GM12864 (cell line): Measurements from ENCODE around the gene RGL3.
"Not testable (repeated sequence)": the region's sequence is repeated elsewhere in the genome, so short reads cannot be mapped to it uniquely, and the experiment has no call there.

Source experiments
- DNase-seq: peaks from one replicate; pipeline ENCODE4 v3.0.0-alpha.2; 2011; ENCODE audit warnings: low read depth
- H3K4me3 ChIP-seq: 2 replicates; pipeline ENCODE4 v1.5.1; 2011; ENCODE audit warnings: mild to moderate bottlenecking, low read depth, low read length, control low read depth
- TF ChIP-seq, protein P1 (sequence below): IDR thresholded peaks from 2 replicates; pipeline ENCODE4 v1.5.1; 2011; ENCODE audit warnings: low read depth, mild to moderate bottlenecking, moderate library complexity, low read length, control low read depth, inconsistent platforms; ENCODE audit errors: missing control alignments

Gene RGL3

DNA sequence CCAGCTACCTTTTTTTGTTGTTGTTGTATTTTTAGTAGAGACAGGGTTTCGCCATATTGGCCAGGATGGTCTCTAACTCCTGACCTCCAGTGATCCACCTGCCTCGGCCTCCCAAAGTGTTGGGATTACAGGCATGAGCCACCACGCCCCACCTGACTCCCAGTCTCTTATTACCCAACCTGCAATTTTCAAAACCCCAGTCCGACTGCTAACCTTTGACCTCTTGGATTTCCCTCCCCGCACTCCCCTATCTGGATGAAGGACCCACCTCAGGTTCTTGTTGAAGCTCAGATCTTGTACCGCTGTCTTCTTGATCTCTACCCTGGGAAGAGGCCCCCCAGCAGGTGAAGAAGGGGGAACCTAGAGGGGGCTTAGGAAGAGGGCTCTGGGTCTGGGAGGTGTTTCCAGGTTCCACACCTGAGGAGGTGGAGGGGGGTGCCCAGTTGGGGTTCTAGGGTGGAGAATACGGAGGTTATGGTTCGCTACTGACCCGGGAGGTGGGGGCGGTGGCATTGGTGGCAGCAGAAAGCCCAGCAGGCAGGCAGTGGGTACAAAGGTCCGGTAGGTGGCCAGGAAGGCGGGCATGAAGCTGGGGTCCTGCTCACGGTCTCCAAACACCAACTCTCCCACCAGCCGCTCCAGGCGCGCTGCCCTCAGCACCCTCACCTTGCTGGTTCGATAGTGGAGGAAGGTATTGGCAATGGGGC is 2.6 kb downstream of the RGL3 start:
- no peak for DNase-seq
- TF ChIP-seq, protein P1, sequence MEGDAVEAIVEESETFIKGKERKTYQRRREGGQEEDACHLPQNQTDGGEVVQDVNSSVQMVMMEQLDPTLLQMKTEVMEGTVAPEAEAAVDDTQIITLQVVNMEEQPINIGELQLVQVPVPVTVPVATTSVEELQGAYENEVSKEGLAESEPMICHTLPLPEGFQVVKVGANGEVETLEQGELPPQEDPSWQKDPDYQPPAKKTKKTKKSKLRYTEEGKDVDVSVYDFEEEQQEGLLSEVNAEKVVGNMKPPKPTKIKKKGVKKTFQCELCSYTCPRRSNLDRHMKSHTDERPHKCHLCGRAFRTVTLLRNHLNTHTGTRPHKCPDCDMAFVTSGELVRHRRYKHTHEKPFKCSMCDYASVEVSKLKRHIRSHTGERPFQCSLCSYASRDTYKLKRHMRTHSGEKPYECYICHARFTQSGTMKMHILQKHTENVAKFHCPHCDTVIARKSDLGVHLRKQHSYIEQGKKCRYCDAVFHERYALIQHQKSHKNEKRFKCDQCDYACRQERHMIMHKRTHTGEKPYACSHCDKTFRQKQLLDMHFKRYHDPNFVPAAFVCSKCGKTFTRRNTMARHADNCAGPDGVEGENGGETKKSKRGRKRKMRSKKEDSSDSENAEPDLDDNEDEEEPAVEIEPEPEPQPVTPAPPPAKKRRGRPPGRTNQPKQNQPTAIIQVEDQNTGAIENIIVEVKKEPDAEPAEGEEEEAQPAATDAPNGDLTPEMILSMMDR: no peak
- H3K4me3 ChIP-seq: no peak overlapping the region

DNA sequence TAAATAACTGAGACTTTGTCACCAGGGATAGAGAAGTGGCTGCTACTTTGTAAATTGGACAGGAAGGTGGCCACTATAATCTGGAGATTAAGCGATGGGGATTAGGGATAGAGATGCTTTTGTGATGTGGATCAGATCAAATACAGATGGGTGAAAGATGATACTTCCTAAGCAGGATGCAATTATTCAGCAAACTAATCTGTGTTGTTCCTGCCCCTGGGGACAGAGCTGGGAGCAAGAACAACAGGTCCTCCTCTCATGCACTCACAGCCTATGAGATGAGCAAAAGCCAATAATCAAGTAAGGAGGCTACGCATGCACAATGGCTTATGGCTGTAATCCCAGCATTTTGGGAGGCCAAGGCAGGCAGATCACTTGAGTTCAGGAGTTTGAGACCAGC is 4.6 kb downstream of the RGL3 start:
- H3K4me3 ChIP-seq: no peak overlapping the region
- TF ChIP-seq, protein P1: no peak
- no peak for DNase-seq

DNA sequence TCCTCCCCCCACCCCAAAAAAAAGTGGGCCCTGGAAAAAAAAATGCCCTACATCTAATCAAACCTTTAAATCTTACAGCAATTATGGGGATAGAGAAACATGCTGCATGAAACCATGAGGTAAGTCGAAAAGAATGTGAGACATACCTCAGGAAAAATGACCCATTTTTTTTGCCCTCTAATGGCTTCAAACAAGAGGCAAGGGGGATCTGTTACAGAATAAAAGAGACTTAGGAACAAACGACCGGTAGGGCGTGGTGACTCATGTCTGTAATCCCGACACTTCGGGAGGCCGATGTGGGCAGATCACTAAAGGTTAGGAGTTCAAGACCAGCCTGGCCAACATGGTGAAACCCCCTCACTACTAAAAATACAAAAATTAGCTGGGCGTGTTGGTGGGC is 8.4 kb downstream of the RGL3 start:
- H3K4me3 ChIP-seq: no peak overlapping the region
- TF ChIP-seq, protein P1: no peak
- DNase-seq: no peak

DNA sequence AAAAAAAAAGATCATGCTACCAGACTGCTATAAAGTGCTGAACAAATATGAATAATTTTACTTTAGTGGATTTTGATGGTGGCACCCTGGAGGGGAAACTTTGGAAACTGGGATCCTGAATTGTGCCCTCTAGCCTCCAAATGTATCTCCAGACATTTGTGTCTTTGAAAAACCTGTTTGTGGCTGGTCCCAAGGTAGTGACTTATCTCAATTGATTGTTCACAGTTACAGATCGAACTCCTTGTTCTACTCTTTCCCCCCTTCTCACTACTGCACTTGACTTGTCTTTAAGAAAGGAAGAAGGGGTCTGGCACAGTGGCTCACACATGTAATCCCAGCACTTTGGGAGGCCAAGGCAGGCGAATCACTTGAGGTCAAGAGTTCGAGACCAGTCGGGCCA is 10.5 kb downstream of the RGL3 start:
- TF ChIP-seq, protein P1: no peak
- DNase-seq: no peak
- no peak overlapping the region for H3K4me3 ChIP-seq

DNA sequence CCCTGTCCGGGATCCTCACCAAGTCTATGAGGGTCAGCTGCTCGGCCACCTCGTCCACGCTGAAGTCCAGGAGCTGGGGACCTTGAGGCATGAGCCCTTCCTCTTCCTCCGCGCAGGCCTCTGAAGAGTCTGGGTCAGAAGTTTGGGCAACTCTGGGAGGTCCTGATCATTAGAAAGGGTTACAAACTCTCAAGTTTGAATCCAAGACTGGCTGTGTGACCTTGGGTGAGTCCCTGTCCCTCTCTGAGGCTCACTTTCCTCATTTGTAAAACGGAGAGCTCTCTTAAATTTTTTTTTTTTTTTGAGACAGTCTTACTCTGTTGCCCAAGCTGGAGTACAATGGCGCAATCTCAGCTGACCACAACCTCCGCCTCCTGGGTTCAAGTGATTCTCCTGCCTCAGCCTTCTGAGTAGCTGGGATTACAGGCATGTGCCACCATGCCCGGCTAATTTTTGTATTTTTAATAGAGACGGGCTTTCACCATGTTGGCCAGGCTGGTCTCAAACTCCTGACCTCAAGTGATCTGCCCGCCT is 12.3 kb downstream of the RGL3 start:
- not testable (repeated sequence) for H3K4me3 ChIP-seq, DNase-seq

DNA sequence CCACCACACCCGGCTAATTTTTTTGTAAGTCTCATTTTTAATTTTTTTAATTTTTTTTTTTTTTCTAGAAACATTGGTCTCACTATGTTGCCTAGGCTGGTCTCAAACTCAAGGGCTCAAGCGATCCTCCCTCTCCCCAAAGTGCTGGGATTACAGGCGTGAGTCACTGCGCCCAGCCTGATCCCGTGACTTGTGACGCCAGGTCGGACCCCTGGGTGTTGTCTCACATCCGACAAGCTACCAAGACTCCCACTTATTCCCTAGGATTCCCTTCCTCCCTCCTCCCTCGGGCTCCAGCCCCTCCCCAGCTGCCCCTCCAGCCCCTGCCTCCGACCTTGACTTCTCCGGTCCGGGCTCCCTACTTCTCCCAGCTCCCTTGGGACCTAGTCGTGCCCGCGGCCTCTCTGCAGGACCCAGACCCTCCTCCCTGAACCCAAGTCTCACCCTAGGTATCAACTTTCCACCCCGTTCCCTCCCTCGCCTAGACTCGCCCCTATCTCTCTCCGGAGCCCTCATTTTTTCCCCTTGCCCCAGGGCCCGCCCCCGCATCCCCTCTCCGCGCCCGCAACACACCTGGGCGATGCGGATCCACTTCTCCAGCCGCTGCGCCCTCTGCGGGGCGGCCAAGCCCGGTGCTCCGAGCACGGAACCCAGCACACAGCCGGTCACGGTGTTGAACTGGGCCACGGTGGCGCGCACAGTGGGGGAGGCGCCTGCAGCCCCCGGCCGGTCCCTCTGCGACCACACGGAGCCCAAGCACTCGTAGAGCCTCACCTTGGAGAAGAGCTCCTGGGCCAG is 13.1 kb downstream of the RGL3 start:
- H3K4me3 ChIP-seq: no peak overlapping the region
- TF ChIP-seq, protein P1: peak; percentile 8
- no peak for DNase-seq

DNA sequence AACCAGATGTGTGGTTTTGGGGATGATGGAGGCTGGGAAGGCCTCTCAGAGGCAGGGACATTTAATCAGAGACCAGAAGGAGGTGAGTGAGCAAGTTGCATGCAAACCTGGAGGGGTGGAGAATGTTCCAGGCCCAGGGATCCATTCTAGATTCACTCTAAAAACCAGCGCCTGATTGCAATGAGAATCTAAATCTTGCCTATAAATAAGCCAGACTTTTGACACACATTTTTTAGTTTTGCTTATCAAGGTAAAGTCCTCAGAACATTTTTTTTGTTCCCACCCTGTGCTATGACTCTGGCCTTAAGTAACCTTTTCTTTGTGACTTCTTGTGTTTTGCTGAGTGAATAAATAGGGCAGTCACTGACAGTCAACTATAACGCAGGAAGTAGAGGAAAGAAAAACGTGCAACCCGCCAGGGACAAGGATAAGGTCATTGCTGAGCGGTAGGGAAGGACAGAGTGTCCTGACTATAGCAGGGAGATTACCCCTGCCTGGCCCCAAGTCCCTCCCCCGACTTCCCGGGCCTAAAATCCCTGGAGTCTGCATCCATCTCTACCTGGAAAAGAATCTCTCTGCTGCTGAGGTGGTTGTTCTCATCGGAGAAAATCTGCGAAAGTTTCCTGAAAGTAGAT is 14.4 kb downstream of the RGL3 start:
- TF ChIP-seq, protein P1: no peak
- H3K4me3 ChIP-seq: no peak overlapping the region
- DNase-seq: no peak
